Stimulated activated naive CD4-positive, alpha-beta T cell (primary cell): ENCODE data around the gene SMAD6.

ENCODE experiments used
- DNase-seq, 6 experiments: peaks; one replicate each; lab custom pipeline; 2025; lab: John Stamatoyannopoulos, UW

Gene SMAD6

DNA sequence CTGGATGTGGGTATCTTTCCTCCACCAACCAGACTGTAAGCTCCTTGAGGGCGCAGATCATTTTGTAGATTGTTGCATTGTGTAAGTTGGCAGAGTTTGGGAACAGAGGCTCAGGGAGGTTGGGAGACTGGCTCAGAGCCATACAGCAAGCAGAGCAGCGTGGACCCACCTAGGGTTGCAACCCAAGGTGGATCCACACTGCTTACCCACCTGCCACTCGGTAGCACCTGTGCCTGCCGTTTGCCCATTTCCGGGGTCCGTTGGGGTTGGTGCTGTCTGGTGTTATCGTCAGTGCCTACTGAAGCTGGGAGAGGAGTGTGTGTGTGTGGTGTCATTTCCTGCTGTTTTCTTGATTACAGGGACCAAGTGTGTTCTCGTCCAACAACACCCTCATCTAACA lies 19.0 kb downstream of the SMAD6 start:
- no peak for DNase-seq

DNA sequence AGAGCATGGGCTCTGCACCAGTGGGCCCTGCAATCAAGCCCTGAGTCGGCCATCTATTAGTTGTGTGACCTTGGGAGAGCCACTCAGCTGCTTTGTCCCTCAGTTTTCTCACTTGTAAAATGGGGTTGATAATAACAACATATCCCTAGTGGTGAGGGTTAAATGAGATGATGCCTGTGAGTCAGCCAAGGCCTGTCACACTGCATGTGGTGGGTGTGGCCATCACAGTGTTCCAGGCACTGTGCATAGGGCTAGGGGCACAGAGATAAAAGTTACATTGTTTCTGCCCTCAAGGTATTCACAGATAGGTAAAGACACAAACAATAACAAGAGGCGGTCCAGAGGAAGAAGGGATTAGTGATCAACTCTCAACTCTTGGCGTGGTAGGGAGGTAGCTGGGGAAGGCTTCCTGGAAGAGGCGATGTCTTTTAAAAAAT lies 19.5 kb downstream of the SMAD6 start:
- DNase-seq: no peak

DNA sequence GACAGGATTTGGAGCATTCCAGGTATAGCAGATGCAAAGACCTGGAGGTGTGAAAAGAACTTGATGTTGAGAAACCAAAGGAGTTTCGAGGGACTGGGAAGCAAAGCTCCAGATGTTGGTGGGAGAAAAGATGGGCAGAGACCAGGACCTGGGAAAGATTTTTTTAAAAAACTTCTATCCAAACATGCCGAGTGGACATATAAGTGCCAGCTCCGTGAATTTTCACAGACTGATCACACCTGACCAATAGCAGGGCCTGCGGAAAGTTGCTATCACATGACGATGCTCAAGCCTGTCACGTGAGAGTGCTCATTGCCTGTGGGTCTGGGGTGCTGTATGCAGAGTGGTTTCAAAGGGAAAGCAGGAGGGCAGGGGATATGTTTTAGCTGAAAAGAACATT lies 19.9 kb downstream of the SMAD6 start:
- DNase-seq: no peak

DNA sequence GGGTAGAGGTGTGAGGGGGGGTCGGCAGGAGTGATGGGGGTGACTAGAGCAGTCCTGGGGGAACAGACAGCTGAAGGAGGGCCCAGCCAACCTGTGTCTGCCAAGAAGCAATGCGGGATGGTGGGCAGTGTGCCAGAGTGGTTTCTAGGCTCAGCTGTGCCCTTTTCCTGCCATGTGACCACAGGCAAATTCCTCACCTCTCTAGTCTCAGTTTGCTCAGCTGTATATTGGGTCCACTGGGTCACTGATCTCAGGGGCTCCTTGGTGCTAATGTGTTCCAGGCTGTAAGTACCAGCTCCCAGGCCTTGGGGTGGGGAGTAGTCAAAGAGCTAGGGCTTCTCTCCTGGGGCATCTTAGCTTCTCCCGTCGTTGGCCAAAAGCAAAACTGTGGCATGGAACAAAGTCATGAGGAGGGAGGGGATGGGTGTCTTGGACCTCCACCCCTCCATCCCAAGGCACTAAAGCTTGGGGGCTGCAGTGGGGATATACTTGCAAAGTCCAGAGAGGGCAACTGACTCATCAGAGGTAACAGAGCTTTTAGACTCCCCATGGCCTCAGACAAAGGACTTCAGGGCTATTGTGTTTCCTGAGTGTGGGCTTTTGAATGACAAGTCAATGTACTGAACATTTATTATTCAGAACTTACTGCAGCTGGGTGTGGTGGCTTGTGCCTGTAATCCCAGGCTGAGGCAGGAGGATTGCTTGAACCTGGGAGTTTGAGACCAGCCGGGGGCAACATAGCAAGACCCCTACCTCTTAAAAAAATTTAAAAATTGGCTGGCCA lies 20.9 kb downstream of the SMAD6 start:
- no peak for DNase-seq

DNA sequence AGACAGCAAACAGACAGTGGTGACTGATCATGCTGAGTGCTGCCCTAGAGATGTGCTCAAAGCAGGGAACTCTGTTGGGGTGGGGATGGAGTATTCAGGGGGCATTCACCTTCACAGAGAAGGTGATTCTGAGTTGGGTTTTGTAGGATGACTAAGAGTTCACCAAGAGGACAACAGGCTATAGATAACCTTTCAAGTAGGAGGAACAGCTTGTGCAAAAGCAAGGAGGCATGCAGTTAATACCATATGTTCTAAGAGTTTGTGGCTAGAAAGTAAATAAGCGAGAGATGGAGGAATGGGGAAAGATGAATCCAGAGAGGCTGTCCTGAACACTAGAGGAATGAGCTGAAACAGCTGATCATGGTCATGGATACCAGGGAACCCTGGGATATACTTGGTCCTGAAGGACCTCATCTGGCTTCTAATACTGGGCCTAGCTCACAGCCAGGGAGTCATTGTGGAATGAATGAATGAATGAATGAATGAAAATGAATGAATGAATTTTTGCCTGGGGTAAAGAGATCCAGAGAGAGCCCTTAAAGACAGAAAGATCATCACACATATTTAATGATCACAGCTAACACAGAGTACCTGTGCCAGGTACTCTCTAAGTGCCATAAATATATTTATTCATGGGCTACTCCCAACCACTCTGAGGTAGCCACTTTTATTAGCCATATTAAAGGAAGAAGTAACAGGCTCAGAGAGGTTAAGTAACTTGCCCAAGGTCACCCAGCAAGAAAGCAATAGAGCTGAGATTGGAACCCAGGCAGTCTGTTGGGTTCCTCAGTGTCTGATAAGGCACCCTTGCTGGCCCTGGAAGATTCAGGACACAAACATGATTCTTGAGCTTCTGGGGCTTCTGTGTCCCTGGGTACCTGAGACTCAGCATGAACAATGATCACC lies 22.0 kb downstream of the SMAD6 start:
- DNase-seq: no peak

DNA sequence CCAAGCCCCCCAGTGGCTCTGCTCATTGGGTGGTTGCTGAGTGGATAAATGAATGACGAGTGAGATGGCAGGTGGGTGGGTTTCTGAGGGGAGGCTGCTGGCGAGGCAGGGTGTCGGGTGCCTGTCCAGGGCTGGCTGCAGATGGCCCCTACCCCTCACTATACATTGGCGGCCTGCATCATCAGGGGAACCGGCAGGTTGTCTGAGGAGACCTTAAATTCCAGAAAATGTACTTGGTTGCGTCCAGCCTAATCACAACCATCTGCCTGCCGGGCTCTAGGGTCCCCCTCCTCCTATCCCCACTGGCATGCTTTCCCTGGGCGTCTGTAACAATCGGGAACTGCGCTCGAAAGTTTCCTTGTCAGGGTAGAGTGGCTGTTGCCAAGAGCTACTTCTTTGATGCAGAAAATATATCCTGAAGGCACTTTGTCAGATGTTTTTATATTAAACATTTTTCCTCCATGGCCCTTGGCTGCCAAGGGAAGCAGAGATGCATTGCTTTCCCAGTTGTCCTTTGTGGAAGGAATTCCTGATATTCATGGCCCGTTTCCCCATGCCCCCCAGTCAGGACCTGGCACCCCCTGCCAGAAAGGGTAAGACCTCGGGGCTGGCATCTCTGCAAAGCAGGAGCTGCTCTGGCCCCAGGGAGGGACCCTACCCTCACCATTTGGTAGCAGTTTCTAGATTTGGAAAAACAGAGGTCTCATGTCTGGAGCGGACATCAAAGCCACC lies 22.9 kb downstream of the SMAD6 start:
- no peak for DNase-seq

DNA sequence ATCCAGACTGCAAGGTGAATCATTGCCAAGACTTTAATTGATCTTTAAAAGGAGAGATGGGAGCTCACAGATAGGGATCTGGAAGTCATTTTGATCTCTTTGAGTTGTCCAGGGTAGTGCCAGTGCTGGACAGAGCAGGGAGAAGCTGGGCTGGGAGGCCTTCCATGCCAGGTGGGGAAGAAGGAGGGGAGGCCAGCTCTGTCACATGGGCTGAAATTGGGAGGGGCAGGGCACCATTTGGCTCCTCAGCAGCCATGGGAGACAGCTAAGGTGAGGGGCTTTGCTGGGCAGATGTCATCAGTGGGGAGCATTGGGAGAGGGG lies 23.4 kb downstream of the SMAD6 start:
- DNase-seq: no peak

DNA sequence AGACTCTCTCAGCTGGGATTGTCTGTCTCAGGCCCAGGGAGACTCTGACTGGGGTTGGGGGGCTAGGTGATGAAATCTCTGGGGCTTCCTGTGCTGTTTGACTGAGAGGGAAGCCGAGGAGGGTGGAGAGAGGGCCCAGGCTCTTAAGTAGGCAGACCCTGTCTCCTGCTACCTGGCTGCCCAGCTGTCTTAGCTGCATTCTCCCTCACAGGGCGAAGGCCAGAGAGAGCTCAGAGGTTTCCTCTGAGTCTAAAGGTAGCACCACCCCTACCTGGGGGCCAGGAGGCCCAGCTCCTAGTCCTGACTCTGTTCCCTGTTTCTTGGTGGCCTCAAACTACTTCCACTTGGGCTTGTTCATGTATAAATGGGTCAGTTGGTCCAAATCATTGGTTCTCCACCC lies 24.4 kb downstream of the SMAD6 start:
- DNase-seq: no peak

DNA sequence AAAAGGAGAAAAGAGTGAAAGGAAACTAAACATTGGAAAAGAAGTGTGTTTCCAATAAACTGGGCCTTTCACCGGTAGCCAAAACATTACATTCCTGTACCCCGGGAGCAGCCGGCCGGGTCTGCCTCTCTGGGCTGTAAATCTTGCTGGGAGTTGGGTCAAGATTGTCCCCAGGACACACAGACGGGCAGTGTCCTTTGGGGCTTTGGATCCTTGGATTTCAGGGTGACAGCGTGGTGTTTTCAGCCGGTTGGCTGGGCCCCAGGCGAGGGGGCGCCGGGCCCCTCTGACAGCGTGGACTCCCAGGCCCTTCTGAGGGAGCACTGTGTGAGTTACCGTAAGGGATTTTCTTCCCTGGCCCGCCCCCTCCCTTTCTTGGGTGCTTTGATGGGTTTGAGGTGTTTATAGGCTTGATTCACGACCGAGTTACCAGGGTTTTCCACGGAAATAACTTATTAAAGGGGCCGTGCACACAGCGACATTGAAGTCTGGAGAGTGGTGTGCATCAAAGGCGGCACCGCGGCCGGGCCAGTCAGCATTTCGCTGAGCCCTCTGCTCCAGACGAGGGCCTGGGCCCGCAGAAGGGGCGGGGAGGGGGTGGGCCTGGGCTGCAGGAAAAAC lies 27.4 kb downstream of the SMAD6 start:
- no peak for DNase-seq

DNA sequence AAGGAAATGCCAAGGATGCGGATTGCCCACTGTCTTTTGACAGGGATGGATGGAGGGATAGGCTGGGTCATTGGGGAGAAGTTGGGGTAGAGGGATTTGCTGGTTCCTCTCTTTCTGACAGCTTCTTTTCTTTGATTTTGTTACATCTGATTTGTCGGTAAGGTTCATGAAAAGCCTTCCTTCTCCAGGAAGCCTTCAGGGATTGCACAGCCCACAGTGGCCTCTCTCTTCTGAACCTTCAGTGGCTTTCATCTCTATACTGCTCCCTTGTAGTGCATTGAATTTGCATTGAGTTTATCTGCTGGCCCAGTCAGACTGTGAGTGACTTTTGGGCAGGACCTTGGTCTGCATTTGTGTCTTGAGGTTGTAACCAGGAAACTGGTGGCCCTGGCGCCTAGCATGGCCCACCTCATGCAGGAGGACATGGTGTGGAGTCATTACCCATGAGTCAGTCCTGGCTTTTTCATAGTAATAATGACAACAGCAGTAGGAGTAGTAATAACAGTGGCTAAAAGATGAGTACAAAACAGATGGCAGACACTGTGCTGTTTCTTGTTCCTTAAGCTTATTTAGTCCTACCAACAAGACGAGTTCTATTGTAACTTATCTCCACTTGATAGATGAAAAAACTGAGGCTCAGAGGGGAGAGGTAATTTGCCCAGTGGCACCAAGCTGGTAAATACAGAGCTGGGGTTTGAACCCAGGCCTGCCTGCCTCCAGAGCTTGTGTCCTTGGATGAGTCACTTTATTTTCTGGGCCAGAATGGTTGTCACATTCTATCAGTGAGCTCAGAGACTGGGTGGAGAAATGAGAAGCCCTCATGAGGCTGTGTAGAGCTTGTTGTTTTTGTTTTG lies 28.4 kb downstream of the SMAD6 start:
- no peak for DNase-seq

DNA sequence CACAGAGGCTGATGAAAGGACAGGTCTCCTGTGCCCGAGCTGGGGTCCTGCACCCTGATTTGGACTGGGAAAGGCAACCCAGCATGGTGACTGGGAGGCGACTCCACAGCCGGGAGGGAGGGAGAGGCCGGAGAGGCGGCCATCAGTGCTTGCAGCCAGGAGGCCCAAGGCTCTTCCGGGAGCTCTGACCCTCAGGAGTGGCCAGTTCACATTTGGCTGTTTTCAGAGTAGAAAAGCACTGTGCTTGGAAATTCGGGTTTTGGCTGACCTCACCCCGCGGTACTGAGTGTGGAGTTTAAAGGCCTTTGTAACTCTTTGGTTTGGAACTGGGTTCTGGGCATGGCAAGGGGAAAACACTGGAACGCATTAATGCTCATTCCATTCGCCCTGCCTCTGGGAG lies 31.9 kb downstream of the SMAD6 start:
- no peak for DNase-seq

DNA sequence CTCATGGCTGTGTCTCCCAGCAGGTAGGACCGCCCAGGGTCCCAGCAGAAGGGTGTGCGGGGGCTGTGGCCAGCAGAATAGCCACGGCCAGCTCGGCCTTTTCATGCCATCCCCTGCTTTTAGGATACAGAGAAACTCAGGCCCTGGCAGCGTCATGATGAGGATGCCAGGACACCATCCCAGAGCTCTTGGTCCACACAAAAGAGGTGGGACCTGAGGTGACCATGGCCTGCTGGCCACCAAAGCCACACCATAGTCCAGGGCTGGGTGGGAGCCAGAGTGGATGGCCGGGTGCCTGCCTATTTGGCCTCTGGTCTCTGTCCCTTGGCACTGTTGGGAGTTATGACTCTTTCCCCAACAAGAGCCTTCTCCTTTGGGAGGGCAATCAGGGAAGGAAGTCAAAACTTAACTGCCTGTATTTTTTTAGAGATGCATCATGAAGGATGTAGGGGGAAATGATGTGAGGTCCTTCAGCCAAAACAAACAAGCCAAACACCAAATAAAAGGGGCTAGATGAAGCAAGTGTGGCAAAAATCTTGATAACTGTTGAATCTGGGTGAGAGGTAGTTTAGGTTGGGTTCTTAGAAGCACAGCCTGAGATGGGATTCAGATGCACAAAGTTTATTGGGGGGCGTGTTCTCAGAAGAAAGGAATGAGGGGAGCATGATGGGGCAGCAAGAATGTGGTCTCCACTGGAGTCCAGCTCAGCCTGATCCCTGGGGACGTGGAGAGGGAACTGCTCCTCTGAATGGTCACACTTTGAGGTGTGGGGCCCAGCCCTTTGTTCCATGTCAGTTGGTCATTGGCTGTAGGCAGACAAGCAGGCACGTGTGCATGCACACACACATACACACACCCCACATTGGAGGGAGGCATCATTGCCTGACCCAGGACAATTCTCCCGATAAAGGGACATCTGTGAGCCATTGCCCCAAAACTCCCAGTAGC lies 33.2 kb downstream of the SMAD6 start:
- DNase-seq: no peak

DNA sequence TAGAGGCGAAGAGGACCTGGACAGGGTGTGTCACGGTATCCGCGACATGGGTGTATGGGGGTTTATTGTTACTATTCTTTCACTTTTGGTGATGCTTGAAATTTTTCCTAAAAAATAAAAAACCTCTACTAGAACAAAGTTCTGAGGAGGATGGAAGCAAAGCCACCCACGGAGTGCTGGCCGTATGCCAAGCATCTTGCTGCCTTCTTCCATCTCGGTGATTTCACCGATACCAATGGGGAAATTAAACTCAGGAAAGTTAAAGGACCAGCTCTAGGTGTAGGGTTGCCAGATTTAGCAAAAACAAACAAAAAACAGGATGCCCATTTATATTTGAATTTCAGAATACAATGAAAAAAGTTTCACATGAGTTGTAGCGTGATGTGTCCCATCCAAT lies 33.9 kb downstream of the SMAD6 start:
- no peak for DNase-seq

DNA sequence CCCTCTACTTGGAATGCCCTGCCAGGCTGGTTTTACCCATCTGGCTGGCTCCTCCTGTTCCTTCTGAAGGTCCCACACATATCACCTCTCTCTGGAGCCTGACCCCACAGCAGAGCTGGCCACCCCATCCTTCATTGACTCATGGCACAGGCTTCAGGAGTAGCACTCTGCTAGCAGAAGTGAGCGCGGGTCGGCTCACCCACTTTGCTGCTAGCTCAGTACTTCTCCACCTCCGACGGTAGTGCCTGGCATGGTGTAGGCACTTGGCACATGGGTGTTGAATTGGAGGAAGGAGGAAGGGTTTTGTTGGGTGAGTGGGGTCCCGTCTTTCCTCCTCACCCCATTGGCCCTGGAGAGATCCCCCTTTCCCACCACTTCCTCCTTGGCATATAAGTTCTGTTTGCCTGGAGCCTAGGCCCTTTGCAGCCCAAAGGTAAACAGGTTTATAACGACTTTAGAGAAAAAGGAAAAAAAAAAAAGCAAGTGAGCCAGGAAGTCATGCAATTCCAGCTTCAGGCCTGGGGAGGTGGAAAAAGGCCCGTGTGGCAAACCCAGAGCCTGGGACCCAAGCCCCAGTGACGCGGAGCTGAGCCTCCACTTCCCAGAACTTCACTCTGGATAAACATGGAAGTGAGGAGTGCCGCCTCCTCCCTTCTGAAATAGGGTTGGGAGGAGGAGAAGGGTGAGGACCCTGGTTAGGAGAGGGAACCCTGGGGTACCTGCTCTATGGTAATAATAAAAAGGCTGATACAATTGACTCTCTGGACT lies 35.4 kb downstream of the SMAD6 start:
- DNase-seq: no peak

DNA sequence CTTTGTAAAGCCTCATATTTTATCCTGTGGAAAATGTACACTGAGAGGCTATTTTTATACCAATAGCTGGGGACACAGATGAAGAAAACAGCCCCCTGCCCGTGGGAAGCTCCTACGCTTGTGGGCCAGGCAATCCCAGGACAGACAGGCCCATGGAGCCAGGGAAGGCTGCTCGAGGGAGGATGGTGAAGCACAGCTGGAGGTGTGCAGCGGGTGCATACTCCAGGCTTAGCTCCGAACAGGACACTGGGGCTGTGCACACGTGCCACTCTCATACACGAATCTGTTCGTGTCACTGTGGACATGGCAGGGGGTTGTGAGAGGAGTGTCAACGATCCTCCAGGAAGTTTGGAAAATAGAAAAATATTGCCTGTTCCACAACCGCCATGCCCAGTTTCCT lies 36.1 kb downstream of the SMAD6 start:
- DNase-seq: no peak

DNA sequence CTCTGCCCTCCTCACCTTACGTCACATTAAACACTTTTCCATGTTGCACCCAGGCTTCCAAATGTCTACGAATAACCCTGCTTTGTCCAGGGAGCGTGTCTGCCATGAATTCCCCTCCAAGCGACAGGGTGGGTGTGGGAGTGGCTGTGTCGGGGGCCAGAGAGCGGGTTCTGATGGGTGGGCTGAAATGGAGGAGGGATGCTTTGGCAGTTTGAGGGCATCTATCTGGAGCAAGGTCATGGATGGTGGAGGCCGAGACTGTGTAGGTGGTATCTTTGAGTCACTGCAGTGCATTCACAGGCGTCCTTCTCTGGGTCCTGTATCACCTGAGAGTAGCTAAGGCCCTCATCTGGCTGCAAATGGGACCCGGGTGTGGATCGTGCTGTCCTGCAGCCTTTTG lies 36.6 kb downstream of the SMAD6 start:
- DNase-seq: no peak

DNA sequence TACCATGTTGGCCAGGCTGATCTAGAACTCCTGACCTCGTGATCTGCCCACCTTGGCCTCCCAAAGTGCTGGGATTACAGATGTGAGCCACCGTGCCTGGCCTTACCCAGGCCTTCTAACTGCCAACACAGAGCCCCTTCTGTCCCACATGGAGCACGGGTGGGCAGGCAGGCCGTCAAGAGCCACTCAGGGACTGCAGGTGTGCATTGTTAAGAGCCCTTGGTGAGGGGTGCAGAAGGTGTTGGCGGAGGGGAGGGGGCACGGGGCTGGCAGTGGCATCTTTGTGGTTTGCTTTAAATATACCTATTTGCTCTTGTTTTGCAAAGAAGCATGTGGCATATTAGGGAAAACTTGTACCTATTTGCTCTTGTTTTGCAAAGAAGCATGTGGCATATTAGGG lies 37.3 kb downstream of the SMAD6 start:
- no peak for DNase-seq

DNA sequence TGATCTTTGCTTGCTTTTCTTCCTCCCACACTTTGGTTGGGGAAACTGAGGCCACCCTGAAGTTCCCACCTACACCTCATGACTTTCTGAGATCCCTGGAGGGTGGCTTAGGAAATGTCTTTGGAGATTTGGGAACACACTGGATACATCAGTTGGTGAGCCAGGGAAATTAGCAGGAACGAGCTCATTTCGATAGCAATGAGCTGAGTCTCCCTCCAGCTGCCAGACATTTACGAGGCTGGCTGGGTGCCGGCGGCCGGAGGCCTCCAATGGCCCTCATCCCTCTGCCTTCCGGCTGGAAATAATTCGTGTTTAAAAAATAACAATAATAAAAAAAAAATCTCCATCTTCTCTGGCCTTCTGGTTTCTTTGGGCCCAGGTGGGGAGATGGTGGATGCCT lies 38.8 kb downstream of the SMAD6 start:
- DNase-seq: no peak

DNA sequence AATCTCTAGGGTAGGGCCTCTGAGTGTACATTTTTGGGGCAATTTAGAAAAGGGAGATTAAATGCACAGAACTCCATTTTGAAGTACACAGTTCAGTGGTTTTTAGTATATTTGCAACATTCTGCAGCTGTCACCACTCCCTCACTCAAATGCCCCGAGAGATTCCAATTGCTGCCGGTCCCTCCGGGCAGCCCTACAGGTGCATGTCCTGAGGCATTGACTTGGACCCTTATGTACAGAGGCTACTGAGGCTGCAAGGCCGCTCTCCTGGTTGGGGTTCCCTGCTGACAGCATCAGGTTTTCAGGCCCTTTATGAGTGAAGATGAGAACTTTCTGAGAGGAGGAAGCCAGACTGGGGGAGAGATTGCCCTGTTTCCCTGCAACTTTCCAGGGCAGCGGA lies 39.6 kb downstream of the SMAD6 start:
- DNase-seq: no peak
